RWPE1 (cell line): ENCODE results near the gene CBX8.

Source experiments
- CTCF ChIA-PET: fragments of 350-600 bp; sonication (Branson Sonifier 250); formaldehyde crosslinking; extraction: SDS; loops from one replicate; lab custom pipeline; 2021; lab: Yijun Ruan, JAX
- POLR2A ChIA-PET: fragments of 400-600 bp; formaldehyde crosslinking; extraction: SDS; loops from one replicate; lab custom pipeline; 2020; ENCODE audit warnings: antibody characterized with exemption; ENCODE audit not compliant: low non-redundant PET; lab: Yijun Ruan, JAX
- DNase-seq: peaks from one replicate; pipeline ENCODE4 v3.0.0; 2012; ENCODE audit warnings: low spot score
- H3K27ac ChIP-seq: fragments of 450-650 bp; 2 replicates; pipeline ENCODE4 v1.5.1; 2017
- CTCF ChIP-seq: fragments of 450-650 bp; conservative IDR thresholded peaks from 2 replicates; pipeline ENCODE4 v1.5.1; 2017; ENCODE audit warnings: low read depth, mild to moderate bottlenecking

Gene CBX8

GRCh38 chr17:79808763-79809529 is 12.1 kb upstream of the CBX8 start:
- TF ChIP-seq CTCF: peak; percentile 40
- POLR2A ChIA-PET: no interaction called here

GRCh38 chr17:79806863-79807720 is 10.2 kb upstream of the CBX8 start:
- H3K27ac ChIP-seq: no peak overlapping the region
- CTCF ChIA-PET: interaction anchor here (0.5 to 1.4 kb wide), 8 partner anchors 8 to 1395 kb away, joined by 3 to 7 read pairs (median 4); partner anchors contain the start of genes CBX4 and CBX8
- no peak for DNase-seq
- TF ChIP-seq CTCF: no peak
- POLR2A ChIA-PET: interaction anchor here (0.6 kb wide), 1 partner anchor 34 kb away, joined by 3 read pairs; no protein-coding TSS in a partner anchor

More at GRCh38 chr17:79808763-79809529, 12.1 kb upstream of the CBX8 start:
- CTCF ChIA-PET: interaction anchor here (0.6 to 1.4 kb wide), 16 partner anchors 10 to 1651 kb away, joined by 3 to 7 read pairs (median 4); no protein-coding TSS in a partner anchor
- H3K27ac ChIP-seq: no peak overlapping the region
- DNase-seq: peak; percentile 64

- no peak for TF ChIP-seq CTCF
- no peak for DNase-seq
- no peak overlapping the region for H3K27ac ChIP-seq
- ChIA-PET POLR2A (no interaction called here), CTCF (interaction anchor here (0.7 to 1.7 kb wide), 2 partner anchors 29 to 184 kb away, joined by 3 to 5 read pairs; no protein-coding TSS in a partner anchor)
These were observed 9.5 kb upstream of the CBX8 start for GRCh38 chr17:79806446-79806760.

- no peak overlapping the region for H3K27ac ChIP-seq
- no peak for TF ChIP-seq CTCF
- no peak for DNase-seq
- CTCF ChIA-PET: interaction anchor here (0.6 to 1.7 kb wide), 5 partner anchors 15 to 111 kb away, joined by 3 to 5 read pairs (median 4); no protein-coding TSS in a partner anchor
- POLR2A ChIA-PET: no interaction called here
These were observed 8.2 kb upstream of the CBX8 start for GRCh38 chr17:79804856-79805696.

- TF ChIP-seq CTCF: no peak
- ChIA-PET POLR2A (interaction anchor here (0.6 kb wide), 1 partner anchor 58 kb away, joined by 9 read pairs; no protein-coding TSS in a partner anchor), CTCF (interaction anchor here (0.6 to 1.4 kb wide), 4 partner anchors 14 to 113 kb away, joined by 3 to 5 read pairs (median 4); no protein-coding TSS in a partner anchor)
- H3K27ac ChIP-seq: no peak overlapping the region
- DNase-seq: no peak
These were observed 7.3 kb upstream of the CBX8 start for GRCh38 chr17:79803997-79804855.
